ENCODE results near the gene HMG20A.

DNA sequence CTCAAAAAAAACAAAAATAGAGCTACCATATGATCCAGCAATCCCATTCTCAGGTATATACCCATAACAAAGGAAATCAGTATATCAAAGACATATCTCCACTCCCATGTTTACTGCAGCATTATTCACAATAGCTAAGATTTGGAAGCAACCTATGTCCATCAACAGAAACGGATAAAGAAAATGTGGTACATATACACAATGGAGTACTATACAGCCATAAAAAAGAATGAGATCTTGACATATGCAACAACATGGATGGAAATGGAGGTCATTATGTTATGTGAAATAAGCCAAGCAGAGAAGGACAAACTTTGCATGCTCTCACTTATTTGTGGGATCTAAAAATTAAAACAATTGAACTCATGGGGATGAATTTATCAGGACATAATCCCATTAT, 20.4 kb upstream of the HMG20A start:
- TF ChIP-seq, protein P1, sequence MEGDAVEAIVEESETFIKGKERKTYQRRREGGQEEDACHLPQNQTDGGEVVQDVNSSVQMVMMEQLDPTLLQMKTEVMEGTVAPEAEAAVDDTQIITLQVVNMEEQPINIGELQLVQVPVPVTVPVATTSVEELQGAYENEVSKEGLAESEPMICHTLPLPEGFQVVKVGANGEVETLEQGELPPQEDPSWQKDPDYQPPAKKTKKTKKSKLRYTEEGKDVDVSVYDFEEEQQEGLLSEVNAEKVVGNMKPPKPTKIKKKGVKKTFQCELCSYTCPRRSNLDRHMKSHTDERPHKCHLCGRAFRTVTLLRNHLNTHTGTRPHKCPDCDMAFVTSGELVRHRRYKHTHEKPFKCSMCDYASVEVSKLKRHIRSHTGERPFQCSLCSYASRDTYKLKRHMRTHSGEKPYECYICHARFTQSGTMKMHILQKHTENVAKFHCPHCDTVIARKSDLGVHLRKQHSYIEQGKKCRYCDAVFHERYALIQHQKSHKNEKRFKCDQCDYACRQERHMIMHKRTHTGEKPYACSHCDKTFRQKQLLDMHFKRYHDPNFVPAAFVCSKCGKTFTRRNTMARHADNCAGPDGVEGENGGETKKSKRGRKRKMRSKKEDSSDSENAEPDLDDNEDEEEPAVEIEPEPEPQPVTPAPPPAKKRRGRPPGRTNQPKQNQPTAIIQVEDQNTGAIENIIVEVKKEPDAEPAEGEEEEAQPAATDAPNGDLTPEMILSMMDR (conservative IDR thresholded peaks at IDR 0.05; ENCODE audit: low read length): no peak
- TF ChIP-seq EZH2phosphoT487 (IDR thresholded peaks at IDR 0.05; ENCODE audit: borderline replicate concordance): no peak
